GM18499 (cell line): ENCODE data around the gene VRTN.
"Not testable (repeated sequence)": the region's sequence is repeated elsewhere in the genome, so short reads cannot be mapped to it uniquely, and the experiment has no call there.

Source experiments
- ATAC-seq: cut with Tn5 transposase; IDR thresholded peaks from one replicate; pipeline ENCODE4 v1.9.1; 2021; ENCODE audit warnings: moderate number of reproducible peaks; ENCODE audit not compliant: insufficient read depth, unreplicated experiment

Gene VRTN

DNA sequence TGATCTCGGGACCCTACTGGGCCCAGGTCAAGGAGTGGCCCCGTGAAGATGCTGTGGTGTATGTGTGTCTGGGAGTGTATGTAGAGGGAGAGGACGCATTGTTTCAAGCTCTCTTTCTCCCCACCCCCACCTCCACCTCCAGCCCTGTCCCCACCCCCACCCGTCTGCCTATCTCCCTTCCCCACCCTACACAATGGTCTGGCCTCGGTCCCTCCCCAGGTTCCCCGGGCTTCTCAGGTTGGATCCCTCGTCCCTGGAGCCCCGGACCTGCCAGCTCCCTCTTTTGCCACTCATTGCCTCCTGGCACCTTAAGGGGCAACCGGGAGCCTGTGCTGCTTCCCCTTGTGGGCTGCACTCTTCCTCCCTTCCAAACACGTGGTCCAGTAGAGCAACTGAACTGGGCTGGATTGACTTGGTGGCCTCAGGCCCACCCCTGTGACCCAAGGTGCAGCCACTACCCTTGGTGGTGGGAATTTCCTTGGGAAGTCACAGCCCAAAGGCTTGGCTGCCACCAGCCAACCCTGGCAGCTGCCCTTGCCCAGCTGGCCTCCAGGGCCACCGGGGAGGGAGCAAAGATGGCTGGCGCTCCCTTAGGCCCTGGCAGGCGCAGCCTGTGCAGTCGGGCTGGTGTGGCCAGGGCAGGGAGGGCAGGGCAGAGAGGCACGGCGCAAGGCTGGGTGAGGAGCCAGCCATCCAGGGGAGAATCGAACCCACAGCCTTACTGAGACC, 628 bp downstream of the VRTN start:
- ATAC-seq = no peak

DNA sequence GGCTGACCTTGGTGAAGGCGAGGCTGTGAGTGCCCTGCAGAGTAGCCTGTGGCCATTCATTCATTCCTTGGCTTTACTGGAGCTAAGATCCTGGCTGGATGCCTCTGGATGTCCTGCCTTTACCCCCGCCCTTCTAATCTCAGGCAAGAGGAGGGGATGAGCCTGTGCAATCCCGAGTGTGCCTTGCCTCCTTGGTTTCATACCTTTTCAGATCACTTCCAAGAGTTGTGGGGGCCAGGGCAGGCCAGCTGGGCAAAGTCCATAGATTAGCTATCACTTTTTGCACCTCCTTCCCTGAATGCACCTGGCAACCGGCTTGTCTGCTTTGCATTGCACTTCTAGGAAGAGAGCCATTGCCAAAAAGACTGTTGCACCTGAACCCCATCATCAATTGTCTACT, 1.5 kb downstream of the VRTN start:
- ATAC-seq = no peak

DNA sequence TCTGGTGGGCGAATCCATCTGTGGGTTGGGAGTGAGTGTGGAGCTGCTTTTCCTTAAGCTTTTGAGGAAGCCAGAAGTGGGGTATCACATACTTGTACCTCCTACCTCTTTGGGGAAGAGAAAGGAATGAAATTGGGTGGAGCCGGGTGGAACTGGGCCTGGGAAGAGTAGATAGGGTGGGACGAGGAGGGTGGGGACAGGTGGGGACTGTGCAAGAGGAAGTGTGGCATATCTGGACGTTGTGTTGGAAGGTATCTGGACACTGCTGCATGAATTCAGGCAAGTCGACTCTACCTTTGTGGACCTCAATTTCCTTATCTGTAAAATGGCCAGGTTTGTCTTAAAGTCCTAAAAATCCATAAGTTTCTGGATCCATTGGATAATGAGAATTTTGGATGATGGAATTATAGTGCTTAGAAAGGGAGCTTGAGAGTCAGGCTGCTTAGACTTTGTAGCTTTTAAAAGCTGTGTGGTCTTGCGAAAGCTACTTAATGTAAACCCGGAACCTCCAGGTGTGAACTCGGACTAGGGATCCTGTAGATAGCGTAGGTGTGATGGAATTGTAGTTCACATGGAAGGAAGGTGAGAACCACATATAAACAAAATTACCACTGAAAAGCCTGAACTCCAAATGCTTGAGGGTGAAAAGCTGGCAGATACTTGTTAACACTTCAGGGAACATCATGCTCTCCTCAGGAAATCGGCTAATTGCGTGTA, 2.1 kb downstream of the VRTN start:
- no peak for ATAC-seq

DNA sequence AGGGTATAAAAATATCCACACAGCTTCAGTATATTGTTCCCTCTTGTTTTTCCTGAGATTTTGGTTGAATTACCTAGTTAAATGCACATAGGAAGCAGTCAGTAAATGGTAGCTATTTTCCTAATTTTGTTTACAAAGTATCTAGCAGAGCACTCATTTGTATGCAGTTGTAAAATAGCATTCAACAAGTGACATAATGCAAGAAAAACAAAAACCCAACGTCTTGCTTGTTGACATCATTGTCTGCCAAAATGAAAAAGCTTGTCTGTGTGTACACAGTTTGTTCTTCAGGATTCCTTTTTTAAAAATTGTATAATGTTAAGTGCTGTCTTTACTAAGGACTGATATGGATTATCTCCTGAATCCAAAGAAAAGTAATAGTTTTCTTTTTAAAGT, 2.7 kb downstream of the VRTN start:
- ATAC-seq = no peak

DNA sequence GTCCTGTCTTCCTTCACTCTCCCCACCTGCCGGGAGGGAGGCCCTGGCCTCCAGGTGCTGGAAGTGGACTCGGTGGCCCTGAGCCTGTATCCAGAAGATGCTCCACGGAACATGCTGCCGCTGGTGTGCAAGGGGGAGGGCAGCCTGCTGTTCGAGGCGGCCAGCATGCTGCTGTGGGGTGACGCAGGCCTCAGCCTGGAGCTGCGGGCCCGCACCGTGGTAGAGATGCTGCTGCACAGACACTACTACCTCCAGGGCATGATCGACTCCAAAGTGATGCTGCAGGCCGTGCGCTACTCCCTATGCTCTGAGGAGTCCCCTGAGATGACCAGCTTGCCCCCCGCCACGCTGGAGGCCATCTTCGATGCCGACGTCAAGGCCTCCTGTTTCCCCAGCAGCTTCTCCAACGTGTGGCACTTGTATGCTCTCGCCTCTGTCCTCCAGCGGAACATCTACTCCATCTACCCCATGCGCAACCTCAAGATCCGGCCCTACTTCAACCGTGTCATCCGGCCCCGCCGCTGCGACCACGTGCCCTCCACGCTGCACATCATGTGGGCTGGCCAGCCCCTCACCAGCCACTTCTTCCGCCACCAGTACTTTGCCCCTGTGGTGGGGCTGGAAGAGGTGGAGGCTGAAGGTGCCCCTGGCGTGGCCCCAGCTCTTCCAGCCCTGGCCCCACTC, 8.8 kb downstream of the VRTN start:
- no peak for ATAC-seq

DNA sequence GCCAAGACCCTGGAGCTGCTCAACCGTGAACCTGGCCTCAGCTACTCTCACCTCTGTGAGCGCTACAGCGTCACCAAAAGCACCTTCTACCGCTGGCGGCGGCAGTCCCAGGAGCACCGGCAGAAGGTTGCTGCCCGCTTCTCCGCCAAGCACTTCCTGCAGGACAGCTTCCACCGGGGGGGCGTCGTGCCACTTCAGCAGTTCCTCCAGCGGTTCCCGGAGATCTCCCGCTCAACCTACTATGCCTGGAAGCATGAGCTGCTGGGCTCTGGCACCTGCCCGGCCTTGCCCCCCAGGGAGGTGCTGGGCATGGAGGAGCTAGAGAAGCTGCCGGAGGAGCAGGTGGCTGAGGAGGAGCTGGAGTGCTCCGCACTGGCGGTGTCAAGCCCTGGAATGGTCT, 9.3 kb downstream of the VRTN start:
- ATAC-seq = no peak

DNA sequence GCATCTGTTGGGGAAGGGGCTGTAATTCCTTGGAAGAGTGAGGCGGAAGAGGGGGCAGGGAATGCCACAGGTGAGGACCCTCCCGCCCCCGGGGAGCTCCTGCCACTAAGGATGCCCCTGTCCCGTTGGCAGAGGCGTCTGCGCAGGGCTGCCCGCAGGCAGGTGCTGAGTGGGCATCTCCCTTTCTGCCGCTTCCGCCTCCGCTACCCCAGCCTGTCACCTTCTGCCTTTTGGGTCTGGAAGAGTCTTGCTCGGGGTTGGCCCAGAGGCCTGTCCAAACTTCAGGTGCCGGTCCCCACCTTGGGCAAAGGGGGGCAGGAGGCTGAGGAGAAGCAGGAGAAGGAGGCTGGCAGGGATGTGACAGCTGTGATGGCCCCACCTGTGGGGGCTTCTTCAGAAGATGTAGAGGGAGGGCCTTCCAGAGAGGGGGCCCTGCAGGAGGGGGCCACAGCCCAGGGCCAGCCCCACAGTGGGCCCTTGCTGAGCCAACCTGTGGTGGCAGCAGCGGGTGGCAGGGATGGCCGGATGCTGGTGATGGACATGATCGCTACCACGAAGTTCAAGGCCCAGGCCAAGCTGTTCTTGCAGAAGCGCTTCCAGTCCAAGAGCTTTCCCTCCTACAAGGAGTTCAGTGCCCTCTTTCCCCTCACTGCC, 10.0 kb downstream of the VRTN start:
- no peak for ATAC-seq

DNA sequence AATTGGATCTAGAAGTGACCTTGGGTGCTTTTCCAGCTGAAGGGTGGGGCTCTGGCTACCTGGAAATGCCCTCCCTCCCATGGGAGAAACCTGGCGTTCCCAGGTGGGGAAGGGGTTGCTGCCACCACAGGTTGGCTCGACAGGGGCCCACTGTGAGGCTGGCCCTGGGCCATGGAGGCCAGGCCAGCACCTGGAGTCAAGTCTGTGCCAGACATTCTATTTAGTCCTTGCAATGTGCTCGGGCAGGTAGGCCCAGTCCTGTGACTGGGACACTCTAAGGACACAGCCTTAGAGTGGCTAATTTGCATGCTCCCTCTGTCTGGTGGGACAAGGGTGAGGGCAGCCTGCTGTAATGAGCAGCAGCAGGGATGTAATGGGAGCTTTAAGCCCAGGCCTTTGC, 11.9 kb downstream of the VRTN start:
- no peak for ATAC-seq

DNA sequence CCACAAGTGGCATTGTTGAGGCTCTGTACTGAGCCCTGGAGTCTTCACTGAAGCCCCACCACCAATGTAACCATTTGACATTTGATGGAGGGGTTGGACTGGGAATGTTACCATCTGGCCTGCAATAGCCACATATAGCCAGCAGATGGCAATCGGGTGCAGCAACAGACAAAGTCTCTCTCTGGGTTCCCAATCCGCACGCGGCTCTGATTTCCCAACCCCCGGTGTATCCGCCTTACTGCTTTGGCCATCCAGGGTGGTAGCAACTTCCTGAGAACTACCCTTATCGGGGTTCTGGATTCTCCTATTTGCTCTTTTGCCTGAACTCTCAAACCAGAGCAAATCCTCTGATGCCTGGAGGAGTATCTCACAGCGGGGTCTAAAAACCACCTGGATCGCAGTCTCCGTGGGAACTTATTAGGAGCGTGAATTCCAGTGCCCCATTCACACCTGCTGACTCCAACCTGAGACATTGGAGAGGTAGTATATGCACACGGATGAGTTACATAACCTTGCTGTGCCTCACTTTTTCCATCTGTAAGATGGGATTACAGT, 14.2 kb downstream of the VRTN start:
- ATAC-seq = no peak

DNA sequence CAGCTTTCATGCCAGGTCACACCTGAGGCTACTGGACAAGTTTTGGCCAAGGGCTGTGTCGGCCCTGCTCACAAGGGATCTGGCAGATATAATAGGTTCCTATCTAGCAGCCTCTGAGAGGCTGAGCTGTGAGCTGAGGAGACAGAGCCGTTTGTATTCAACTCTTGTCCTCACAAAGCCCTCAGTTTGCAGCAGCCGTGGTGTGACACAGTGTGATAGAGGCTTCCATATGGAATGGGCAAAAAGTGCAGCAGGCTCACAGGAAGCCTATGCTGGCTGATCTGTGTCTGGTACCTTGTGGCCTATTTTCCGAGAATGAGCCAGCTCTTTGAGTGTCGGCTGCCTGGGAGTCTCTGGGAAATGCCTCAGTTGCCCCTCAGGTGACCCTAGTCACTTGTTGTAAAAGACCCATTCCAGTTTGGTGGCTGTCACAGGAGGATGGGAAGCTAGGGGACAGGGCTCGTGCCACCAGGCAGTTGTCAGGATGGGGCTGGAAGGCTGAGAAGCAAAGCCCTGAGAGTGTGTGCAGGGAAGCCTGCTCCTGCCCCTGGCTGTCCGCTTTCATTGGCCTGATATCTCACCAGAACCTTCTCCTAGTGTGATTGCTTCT, 16.1 kb downstream of the VRTN start:
- ATAC-seq = no peak

DNA sequence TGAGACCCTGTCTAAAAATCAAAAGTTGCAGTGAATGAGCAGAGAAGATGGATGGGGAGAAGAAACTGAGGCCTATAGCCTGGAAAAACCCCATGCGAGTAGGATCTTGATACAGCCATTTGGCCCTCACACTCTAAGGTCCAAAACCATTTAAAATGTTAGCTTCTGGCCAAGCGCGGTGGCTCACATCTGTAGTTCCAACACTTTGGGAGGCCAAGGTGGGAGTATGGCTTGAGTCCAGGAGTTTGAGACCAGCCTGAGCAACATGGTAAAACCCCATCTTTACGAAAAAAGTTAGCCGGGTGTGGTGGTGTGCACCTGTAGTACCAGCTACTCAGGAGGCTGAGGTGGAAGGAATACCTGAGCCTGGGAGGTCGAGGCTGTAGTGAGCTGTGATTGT, 19.8 kb downstream of the VRTN start:
- no peak for ATAC-seq

DNA sequence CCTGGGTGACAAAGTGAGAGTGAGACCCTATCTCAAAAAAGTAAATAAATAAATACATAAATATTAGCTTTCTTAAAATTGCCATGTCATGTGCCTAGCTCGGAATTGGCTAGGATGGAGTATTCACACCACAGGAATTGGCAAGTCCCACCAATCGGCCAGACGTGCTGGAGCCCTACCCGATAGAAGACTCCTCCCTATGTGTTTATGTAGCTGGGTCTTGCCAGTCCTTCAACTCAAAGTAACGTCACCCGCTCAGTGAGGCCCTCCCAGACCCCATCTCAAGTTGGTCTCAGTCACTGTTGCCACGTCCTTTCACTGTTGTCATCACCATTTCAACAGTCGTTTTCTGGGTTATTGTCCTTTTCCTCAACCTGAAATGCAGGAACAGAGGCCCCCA, 20.2 kb downstream of the VRTN start:
- no peak for ATAC-seq

DNA sequence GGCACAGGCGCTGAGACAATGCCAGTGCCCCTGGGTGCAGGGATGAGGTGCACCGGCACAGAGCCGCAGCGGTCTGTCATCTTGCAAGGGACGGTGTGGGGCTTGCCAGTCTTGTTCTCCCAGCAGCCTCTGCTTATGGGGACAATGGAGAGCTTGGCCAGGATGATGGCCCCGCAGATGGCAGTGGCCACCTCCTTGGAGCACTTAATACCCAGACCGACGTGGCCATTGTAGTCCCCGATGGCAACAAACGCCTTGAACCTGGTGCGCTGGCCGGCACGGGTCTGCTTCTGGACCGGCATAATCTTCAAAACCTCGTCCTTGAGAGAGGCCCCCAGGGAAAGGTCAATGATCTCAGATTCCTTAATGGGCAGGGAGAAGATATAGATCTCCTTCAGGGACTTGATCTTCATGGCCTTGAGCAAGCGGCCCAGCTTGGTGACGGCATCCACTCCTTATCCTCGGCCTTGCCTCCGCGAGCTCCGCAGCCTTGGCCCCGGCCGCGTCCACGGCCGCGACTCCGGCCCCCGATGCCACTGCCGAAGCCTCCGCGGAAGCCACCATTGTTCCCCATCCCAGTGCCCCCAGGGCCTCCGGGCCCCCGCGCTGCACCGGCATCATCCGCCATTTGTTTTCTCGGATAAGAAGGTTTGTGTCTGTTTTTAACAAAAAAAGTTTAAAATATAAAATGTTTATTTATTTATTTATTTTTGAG, 29.9 kb downstream of the VRTN start:
- no peak for ATAC-seq

DNA sequence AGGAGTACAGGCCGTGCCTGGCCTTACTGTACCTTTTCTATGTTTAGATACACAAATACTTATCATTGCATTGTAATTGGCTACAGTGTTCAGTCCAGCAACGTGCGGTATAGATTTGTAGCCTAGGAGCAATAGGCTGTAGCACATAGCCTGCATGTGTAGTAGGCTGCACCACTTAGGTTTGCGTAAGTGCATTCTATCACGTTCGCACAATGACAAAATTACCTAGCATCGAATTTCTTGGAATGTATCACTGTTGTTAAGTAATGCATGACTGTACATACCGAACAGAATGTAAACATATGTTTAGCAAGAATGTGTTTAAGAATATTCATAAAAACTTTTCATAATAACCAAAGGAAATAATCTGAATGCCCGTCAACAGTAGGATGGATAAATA, 31.9 kb downstream of the VRTN start:
- no peak for ATAC-seq

DNA sequence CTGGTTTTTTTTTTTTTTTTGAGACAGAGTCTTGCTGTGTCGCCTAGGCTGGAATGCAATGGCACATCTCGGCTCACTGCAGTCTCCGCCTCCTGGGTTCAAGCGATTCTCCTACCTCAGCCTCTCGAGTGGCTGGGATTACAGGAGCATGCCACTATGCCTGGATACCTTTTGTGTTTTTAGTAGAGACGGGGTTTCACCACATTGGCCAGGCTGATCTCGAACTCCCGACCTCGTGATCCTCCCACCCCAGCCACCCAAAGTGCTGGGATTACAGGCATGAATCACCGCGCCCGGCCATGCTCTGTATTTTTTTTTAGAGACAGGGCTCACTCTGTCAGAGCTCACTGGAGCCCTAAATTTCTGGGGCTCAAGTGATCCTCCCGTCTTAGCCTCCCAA, 32.6 kb downstream of the VRTN start:
- ATAC-seq = no peak

DNA sequence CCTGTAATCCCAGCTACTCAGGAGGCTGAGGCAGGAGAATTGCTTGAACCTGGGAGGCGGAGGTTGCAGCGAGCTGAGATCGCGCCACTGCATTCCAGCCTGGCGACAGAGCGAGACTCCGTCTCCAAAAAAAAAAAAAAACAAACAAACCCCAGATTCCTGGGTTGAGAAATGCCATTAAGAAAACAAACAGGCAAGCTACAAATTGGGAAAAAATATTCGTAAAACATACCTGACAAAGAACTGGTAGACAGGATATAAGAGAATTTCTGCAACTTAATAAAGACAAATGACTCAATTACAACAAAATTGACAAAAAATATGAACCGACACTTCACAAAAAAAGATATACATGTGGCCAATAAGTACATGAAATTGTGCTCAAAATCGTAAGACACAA, 33.3 kb downstream of the VRTN start:
- ATAC-seq = not testable (repeated sequence)

DNA sequence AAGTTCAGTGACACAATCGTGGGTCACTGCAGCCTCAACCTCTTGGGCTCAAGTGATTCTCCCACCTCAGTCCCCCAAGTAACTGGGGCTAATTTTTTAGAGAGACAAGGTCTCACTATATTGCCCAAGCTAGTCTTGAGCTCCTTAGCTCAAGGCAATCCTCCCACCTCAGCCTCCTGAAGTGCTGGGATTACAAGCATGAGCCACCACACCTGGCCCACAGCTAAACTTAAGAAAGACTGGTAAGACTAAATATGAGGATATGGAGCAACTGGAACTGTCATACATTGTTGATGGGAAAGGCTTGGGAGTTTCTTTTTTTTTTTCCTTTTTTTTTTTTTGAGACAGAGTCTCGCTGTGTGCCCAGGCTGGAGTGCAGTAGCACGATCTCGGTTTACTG, 34.0 kb downstream of the VRTN start:
- ATAC-seq = no peak

DNA sequence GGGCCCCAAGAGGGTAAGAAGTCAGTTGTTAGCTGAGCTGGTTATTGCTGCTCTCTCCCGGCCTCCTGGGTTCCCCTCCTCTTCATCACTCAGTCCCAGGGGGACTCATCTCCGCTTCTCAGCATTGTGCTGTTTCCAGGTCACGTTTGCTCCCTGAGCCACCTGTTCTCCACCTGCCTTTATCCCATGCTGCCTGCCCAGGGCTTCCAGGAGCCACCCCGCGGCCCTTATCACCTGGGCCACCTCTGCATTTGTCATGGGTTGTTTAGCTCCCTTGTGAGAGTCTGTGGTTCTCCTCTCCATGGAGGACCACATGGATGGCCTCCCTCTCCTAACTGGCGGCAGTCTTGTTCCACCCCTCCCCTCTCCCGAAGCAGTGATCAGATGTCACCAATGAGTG, 41.7 kb downstream of the VRTN start:
- no peak for ATAC-seq

DNA sequence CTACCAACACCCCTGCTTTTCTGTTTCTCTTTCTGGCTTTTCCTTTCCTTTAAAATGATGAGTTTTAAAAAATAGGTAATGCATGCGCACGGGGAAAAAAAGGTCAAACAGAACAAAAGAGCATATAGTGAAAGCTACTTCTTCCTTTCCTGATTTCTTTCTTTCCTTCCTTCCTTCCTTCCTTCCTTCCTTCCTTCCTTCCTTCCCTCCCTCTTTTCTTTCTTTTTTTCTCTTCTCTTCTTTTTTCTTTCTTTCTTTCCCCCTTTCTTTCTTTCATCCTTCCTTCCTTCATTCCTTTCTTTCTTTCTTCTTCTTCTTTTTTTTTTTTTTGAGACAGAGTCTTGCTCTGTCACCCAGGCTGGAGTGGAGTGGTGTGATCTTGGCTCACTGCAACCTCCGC, 42.2 kb downstream of the VRTN start:
- not testable (repeated sequence) for ATAC-seq

DNA sequence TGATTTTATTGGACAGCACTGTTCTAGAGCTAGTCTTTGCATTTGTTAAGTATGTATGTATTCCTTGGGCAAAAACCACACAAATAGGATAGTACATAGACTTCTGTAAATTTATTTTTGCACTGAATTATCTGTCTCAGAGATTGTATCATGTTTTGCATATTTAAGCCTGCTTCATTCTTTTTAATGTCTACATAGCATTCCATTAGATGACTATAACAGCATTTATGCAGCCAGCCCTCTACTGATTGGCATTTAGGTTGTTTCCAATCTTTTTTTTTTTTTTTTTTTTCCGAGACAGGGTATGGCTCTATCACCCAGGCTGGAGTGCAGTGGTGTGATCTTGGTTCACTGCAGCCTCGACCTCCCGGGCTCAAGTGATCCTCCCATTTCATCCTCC, 43.2 kb downstream of the VRTN start:
- ATAC-seq = no peak
